GM18861 (cell line): ENCODE results near the gene TSC1.
"Not testable (repeated sequence)": the region's sequence is repeated elsewhere in the genome, so short reads cannot be mapped to it uniquely, and the experiment has no call there.

Experiments used
- ATAC-seq: cut with Tn5 transposase; IDR thresholded peaks from one replicate; pipeline ENCODE4 v1.9.1; 2021; ENCODE audit not compliant: unreplicated experiment

The TSC1 gene

DNA sequence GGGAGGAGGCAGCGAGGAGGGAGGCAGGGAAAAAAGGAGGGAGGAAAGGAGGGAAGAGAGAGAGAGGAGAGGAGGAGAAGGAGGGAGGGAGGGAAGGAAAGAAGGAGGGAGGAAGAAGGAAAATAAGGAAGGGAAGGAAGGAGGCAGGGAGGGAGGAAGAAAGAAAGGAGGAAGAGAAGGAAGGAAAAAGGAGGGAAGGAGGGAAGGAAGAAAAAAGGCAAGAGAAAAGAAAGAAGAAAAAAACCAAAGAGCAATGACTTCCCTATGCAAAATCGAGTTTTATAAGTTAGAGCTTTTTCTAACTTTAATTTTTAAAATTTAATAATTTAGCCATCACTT lies 33.7 kb upstream of the TSC1 start:
- no peak for ATAC-seq

DNA sequence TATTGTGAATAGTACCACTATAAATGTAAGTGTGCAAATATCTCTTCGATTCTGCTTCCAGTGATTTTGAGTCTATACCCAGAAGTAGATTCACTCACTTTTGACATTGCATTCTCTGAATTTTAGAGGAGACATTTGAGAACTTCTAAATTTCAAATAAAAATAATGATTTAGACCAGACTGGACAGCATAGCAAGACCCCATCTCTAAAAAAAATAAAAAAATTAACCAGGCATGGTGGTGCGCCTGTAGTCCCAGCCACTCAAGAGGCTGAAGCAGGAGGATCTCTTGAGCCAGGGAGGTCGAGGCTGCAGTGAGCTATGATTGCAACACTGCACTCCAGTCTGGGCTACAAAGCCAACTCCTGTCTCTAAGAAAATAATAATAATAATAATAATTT lies 32.2 kb upstream of the TSC1 start:
- ATAC-seq: no peak

DNA sequence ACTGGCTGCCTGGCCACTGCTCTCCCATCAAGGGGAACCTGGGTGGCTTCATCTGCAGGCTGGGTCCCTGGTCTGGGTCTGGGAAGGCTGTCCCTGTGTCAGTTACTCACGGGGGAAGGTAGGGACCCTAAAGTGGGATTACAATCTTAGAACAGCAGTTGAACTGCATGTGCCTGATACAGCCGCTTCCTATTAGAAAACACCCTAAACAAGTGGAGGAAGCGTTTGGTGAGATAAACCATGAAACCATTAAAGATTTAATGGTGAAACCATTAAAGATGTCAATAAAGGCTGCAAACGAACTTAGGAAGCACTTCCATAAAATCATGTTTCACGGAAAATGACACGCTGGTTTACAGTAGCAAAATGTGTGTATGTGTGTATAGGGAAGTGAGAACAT lies 31.5 kb upstream of the TSC1 start:
- no peak for ATAC-seq

DNA sequence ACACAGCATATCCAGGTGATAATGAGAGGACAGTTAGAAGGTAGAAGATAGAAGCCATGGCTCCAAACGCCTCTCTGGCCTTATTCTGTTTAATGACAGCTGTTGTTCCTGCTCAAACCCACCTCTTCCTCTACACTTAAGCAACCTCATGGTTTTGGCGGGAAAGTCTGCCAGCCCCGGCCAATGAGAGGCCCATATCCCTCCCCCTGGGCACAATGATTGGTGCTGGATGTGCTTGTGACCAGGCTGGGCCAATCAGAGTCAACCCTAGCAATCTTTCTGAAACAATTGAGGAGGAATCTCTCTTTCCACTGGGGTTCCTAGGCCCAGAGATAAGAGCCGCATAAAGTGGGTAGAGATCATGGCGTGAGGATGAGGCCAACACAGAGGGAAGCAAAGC lies 29.3 kb upstream of the TSC1 start:
- ATAC-seq: no peak

DNA sequence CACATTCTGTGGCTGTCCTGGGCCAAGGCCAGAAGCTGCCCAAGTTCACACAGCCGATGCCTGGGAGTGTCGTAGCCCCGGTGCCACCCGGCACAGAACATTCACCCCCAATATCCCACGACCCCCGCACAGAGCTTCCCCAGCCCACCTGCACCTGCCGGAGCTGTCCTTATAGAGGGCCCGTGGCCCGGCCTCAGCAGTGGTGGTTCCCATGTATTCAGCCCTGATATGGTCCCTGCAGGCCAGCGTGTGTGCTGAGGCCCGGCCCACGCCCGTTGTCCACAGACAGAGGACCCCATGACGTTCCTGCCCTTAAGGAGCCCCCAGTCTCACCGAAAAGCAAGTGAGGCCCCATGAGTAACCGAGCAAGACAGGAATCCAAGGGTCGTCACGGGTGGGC lies 28.8 kb upstream of the TSC1 start:
- no peak for ATAC-seq

DNA sequence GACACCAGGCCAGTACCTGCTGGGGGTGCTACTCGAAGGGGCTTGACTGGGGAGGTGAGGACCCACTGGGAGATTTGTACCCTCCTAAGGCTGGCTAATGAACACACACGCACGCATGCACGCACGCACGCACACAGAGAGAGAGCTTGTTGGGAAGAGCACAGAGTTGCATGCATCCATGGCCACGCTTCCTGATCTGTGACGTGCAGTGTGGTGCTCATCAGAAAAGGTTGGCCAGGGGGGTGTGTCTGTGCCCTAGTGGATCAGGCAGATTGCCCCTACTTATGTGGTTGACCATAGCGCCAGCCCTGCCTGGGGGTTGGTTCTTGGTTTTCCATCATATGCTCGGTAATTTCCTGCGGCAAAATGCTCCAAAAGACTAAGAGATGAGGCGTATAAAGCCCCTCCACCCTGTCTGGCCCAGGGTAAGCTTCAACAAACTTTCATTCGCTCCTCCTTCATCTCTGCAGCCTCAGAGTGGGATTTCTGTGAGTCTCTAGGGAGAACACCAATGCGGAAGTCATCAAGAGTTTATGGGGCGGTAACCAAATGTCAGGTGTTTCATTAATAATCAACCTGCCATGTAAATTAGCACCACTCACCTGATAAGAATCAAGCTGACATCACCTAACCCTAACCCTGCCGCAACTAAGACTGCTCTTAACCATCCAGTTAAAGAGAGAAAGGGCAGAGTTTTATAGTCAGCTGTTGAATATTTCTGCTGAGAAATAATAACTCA lies 26.1 kb upstream of the TSC1 start:
- no peak for ATAC-seq

DNA sequence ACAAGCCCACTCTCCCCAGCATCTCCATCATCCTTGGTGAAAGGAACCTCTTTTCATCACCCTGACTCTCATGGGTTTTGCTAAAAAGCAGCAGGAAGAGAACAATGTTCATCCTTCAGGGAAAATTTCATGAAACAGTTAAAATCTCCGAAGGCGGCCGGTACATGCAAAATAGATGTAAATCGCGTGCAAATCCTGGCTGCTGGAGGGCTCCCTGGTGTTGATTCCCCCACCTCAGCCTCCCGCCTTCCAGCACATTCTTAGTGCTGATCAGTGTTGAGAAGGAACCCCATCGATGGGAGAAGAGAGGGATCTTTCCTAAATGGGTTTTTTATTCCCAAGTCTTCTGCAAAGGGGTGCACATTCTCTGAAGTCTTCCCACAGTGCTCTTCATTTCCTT lies 25.4 kb upstream of the TSC1 start:
- no peak for ATAC-seq

DNA sequence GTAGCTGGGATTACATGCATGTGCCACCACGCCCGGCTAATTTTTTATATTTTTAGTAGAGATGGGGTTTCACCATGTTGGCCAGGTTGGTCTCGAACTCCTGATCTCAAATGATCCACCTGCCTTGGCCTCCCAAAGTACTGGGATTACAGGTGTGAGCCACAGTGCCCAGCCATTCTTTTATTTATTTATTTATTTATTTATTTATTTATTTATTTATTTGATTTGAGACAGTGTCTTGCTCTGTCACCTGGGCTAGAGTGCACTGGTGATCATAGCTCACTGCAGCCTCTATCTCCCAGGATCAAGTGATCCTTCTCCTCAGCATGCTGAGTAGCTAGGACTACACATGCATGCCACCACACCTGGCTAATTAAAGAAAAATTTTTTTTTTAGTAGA lies 23.5 kb upstream of the TSC1 start:
- not testable (repeated sequence) for ATAC-seq

DNA sequence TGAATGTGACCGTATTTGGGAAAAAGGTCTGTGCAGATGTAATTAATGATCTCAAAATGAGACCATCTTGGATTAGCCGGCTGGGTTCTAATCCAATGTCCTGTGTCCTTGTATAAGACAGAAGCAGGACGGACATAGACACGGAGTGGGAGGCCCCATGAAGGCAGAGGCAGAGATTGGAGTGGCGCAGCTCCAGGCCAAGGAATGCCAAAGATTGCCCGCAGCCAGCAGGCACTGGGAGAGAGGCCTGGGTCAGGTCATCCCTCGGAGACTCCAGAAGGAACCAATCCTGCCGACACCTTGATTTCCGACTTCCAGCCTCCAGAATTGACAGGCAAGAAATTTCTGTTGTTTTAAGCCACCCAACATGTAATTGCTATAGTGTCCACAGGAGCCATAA lies 21.1 kb upstream of the TSC1 start:
- ATAC-seq: no peak

DNA sequence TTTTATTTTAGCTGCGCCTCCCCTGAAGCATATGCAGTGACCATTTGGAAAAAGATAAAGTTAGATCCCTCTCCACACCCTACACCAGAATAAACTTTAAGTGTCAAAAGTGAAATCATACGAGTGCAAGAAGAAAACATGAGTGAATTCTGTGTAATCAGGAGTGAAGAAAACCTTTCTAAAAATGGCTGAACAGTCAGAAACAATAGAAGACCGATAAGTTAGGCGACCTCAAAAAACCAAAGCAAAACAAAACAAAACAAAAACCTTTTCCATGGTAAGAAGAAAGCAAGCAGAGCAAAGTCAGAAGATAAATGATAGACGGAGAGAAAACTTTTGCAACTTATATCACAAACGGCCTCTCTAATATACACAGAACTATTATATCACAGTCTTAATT lies 16.6 kb upstream of the TSC1 start:
- ATAC-seq: no peak

DNA sequence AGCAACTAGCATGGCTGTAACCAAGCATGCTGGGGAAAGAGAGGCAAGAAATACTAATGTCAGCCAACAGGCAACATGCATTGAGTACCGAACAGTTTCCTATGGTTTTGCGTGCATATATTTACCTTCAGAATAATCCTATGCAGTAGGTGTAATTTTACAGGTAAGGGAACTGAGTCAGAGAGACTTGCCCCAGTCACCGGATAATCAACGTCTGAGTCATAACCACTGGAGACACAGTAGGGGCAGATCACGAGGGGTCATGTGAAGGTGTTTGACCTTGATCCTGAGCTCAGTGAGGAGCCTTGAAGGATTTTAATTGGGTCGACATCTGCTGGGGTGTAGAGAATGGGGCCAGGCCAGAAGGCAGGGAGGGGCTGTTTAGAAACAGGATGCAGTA lies 13.4 kb upstream of the TSC1 start:
- no peak for ATAC-seq

DNA sequence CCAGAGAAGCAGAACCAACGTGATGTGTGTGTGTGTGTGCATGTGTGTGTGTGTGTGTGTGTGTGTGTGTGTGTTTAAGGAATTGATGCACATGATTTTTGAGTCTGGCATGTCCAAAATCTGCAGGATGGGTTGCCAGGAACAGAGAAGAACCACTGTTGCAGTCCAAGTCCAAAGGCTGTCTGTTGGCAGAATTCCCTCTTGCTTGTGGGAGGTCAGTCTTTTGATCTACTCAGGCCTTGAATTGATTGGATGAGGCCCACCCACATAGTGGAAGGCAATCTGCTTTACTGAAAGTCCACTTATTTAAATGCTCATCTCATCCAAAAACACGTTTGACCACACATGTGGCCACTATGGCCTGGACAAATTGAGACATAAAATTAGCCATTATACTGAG lies 11.4 kb upstream of the TSC1 start:
- ATAC-seq: no peak

DNA sequence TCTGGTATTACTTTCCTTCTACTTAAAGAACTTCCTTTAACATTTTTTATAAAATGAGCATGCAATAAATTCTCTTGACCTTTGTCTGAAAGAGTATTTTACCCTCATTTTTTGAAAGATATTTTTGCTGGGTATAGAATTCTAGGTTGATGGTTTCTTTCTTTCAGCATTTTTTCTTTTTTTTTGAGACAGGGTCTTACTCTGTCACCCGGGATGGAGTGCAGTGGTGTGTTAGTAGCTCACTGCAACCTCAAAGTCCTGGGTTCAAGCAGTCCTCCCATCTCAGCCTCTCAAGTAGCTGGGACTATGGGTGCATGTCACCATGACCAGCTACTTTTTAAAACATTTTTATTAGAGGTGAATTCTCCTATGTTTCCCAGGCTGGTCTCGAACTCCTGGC lies 10.7 kb upstream of the TSC1 start:
- no peak for ATAC-seq

DNA sequence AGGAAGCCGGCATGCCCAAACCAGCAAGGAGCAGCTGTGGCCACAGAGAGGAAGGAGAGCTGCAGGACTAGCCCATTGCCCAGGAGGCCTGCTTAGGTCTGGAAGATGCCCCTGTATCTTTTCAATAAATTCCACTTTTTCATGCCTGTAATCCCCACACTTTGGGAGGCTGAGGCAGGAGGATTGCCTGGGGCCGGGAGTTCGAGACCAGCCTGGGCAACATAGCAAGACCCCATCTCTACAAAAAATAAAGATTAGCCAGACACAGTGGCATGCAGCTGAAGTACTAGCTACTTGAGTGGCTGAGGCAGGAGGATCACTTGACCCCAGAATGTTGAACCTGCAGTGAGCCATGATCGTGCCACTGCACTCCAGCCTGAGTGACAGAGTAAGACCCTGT lies 5.3 kb upstream of the TSC1 start:
- no peak for ATAC-seq

DNA sequence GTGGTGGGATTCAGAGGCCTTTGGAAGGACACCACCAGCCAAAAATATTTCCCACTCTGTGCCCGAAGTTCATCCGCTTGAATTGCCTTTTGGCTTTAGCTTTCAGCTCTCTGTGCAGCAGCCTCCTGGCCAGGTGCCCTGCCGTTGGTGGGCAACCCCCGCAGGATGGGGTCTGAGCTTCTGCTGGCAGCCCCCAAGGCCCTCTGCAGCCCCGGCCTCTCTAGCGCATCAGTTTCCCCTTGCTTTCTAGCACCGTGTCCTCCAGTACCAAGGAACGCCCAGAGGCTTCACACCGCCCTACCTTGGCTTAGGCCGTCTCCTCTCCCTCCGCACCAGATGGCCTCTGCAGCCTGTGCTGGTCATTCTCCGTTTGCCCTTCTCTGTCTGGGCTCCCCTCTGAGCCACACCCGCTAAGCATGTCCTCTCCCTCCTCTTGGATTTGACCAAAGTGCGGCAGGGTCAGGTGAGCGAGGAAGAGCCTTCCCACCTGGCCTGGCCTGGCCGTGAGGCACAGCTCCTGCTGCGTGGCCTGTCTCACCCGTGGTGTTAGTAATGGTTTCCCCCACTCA lies 4.2 kb upstream of the TSC1 start:
- ATAC-seq: no peak

DNA sequence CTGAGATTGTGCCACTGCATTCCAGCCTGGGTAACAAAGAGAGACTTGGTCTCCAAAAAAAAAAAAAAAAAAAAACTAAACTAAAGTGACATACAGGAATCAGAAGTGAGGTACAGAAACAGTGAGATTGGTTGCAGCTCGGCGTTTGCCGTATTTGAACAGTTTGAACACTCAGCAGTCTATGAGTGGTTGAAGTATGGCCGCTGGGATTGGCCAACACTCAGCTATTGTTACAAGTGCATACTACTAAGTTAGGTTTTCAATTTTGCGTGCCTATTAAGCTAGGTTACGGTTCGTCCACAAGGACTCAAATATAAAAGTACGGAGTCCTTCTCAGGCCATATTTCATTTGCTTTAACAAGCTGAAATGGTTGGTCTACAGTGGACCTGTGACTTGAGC lies 3.3 kb upstream of the TSC1 start:
- no peak for ATAC-seq

DNA sequence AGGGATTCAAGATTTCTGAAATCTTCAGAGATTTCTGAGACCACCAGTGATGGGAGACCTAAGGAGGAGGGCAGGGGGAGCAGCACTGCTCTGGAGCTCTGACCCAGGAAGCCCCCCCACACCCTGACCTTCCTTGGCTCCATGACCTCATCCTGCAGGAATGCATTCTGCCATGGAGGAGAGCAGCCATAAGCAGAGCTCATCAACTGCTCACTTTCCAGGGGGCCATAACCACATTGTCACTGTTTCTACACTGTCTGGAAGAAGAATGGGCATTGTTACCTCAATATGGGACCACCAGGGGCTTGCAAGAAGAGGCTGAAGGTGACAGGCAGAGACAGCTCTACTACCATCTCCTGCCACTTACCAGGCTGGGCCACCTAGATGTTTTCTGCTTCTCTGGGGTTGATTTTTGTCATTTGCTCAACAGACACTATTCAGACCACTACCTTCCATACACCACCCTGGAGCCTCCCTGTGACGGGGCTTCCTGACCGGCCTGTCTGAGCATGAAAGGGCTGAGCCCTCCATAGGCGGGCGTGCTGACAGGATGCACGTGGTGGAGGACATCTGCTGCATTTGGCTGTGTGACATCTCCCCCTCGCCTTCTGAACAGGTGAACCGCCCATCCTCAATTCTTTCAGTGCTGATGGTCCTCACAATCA lies 2.3 kb upstream of the TSC1 start:
- no peak for ATAC-seq

DNA sequence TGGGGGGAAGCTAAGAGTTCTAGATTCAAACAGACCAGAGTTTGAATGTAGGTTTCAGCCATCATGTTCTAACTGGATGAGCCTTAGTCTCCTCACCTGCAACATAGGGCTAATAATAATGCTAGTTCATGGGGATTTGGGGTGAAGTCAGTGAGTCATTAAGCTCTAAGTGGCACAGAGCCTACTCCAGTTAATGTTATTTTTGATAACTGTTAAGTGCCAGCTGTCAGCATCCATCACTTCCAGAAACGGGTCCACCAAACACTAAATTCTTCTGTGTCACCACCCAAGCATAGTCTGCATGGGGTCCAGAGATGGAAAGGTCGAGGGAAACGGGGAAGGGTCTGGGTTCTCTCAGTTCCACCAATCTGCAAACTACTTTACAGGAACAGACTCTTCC lies 1.8 kb upstream of the TSC1 start:
- ATAC-seq: no peak

DNA sequence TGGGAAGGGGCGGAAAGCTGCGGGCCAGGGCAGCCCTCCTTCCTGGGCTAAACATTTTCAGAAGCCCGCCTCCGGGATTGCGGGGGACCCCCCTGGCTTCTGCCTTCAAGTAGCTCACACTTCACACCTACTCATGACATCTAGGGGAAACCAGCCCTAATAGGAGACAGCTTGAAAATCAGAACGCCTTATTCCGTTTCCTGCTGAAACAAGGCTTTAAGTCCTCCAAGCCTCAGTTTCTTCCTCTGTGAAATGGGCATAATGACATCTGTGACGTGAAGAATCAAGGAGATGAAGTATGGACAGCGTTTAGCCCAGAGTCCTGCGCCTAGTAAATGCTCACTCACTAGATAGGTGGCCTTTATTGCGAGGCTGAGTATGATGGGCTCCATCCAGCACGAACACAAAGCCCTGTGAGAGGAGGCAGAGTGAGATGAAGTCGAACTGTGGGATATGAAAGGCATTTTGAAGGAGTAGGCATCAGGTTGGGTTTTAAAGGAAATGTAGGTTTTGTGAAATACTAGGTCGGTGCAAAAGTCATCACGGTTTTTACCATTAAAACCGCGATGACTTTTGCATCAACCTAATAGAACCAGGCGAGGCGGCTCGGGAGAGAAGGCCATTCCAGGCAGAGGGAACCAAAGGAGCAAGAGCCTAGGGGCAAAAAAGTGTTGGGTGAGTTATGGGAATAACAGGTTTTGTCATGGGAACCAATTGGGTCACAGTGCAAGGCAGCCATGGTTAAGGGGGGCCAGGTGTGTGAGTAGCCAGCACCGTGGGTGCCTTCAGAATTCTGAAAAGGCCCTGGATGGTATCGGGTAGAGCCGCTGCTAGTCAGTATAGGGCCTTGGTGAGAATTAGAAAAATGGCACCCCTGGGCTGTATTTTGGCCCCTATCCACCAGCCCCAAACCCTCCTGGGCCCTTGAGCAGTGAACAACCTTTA lies 1.0 kb upstream of the TSC1 start:
- ATAC-seq: peak; percentile 1

DNA sequence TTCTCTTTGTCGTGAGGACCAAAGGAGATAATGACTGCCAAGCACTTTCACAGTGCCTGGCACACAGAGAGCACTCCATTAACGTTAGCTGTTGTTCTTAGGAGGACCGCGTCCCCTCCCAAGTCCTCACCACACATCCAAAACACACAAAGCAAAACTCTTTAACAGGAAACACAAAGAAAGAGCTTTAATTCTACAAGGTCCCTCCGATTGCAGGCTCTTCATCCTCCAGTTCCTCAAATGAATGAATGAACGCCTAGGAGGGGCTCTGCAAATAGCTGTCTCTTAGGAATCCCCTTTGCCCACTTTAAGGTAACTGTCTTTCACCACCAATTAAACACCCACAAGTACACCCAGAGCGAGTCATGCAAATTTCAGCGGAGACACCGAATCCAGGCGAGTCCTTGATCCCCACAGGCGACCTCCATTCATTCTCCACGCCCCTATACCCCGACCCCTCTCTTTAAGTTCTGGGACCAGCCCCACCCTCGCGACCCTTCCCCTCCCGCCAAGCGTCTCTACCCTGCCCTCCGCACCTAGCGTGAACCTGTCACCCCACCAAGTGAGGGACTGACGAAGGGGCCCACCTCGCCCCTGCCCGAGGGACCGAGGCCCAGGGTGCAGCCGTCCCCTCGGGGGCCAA lies 644 bp downstream of the TSC1 start:
- no peak for ATAC-seq

DNA sequence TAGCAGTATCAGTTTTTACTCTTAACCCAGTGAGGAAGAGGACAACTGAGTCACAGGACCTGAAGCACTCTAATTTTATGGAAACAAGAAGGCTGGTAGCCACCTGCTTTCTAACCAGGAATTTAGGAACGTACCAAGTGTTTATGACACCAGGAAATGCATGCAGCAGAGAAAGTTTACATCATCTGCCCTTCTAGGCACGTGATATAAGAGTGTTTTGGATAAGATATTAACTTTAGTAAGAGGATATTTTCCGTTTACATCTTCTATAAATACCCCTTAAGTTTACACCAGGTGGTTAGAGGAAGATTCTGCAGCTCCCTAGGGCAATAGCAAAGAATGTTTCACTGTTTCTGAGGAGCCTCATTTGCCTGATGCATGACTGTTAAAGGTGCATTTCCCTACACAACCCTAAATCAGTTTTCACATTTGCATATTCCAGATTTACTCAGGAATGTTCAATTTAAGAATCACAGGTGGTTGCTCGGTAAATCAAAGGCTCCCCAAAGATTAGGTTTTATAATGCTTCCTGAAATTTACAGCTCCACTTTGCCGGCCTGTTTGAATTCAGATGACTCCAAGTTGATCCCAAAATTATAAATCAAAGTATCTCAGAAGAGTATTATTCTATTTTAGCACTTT lies 1.8 kb downstream of the TSC1 start:
- ATAC-seq: no peak
